Measurements from ENCODE around the gene CACNA2D2. TPM values are rescaled to one million over a fixed set of nuclear protein-coding genes. Genes with fewer than 3 reads are reported as not detected.

Gene CACNA2D2
- total and polyA plus RNA-seq, 2 of the 8 experiments (the other 6 are each of a cell fraction or from before 2014, with no cell fraction given) = 14.1 to 25.0 TPM

DNA sequence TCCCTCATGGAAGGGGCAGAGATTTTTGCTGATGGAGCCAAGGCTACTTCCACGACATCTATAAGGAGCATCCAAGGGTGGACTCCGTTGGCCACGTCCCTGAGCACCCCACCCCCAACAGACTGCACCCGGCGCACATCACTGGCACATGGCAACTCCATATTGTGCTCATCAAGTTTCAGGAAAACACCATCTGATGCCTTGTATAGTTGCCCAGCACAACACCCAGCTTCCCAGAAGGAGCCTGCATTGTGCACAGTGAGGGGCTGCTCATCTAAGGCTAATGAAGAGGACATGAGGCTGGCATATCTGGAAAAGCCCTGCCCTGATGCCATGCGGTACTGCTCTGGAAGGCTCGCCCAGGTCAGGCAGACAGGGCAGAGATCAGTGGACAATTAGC is 15.0 kb upstream of the CACNA2D2 start:
- Histone ChIP-seq H3K79me1 (ENCODE audit: low read depth, low read length) (no peaks in the 10 kb centered on the region), H4K5ac (ENCODE audit: insufficient read length, low read depth, low read length) (no peak overlapping the region), H3K9ac (replicated peaks in 1 of 4; ENCODE audit: extremely low read depth in 1 of 4, low read depth in 3 of 4, low read length in 3 of 4) (no peak overlapping the region), H3K27me3 (replicated peaks in 1 of 4; ENCODE audit: control insufficient read depth in 3 of 4, extremely low read depth in 1 of 4, insufficient read depth in 3 of 4, low read length in 3 of 4) (no peaks in the 10 kb centered on the region; a peak in 1 of 7 replicates), H2AK5ac (ENCODE audit: low read depth, low read length) (peak overlapping the region; percentile 89; the same call in 1 of the 2 replicates), H2AFZ (ENCODE audit: low read length) (no peak overlapping the region), H3K4me1 (replicated peaks in 1 of 4; ENCODE audit: control insufficient read depth in 3 of 4, insufficient read depth in 4 of 4, low read length in 3 of 4) (peaks cover 3 to 51% (median 41%) of the 10 kb centered on the region in 4 experiments), H3K4ac (replicated peaks; ENCODE audit: insufficient read length, low read depth, low read length) (no peak overlapping the region), H3K36me3 (ENCODE audit: control insufficient read depth in 2 of 4, insufficient read depth in 4 of 4, low read length in 3 of 4) (no peaks in the 10 kb centered on the region), H3K18ac (ENCODE audit: extremely low read depth, low read length) (peak overlapping the region; percentile 26; the same call in 1 of the 2 replicates), H3K9me3 (ENCODE audit: insufficient read depth in 2 of 2, low read depth in 1 of 2, low read length in 1 of 2) (no peaks in the 10 kb centered on the region), H3K4me3 (ENCODE audit: extremely low read depth in 1 of 4, insufficient read depth in 2 of 4, low read depth in 3 of 4, low read length in 4 of 4) (no peak overlapping the region), H2BK12ac (ENCODE audit: low read depth, low read length) (peak overlapping the region; percentile 96; the same call in 1 of the 2 replicates), H2BK15ac (ENCODE audit: low read length) (peak overlapping the region; percentile 62), H4K20me1 (replicated peaks in 1 of 2; ENCODE audit: control insufficient read depth in 1 of 2, insufficient read depth in 2 of 2, low read length in 2 of 2) (no peaks in the 10 kb centered on the region), H3K27ac (ENCODE audit: low read depth, low read length) (no peak overlapping the region), H4K8ac (ENCODE audit: extremely low read depth, insufficient read depth, low read length) (no peak overlapping the region), H3K4me2 (ENCODE audit: insufficient read depth in 1 of 2, low read depth in 2 of 2, low read length in 2 of 2) (no peak overlapping the region), H3K23me2 (ENCODE audit: low read depth, low read length) (no peaks in the 10 kb centered on the region; the same call in none of the 2 replicates), H2BK5ac (ENCODE audit: low read depth, low read length) (peak overlapping the region; percentile 61), H2BK20ac (ENCODE audit: low read length) (peak overlapping the region; percentile 77), H3K23ac (ENCODE audit: insufficient read length) (no peak overlapping the region), H3K14ac (ENCODE audit: insufficient read length) (no peak overlapping the region), H2BK120ac (replicated peaks; ENCODE audit: low read depth, low read length) (no peak overlapping the region), H3K79me2 (ENCODE audit: control insufficient read depth in 1 of 2, insufficient read depth in 2 of 2, low read length in 2 of 2) (no peaks in the 10 kb centered on the region), H3K56ac (replicated peaks; ENCODE audit: insufficient read length, low read depth, low read length) (no peak overlapping the region), H4K91ac (replicated peaks; ENCODE audit: insufficient read length, low read length) (peak overlapping the region; percentile 46)
- WGBS, 2 experiments (ENCODE audit: extremely low coverage in 1 of 2, insufficient coverage in 1 of 2, insufficient read length in 1 of 2, insufficient replicate concordance in 2 of 2, low coverage in 1 of 2, low lambda C conversion rate in 2 of 2, missing lambda C conversion rate in 1 of 2) = 86% methylated on average over 7 of the region's 7 CpGs; no CpG with 5 or more reads in 1 of the 2 experiments
- CTCF ChIA-PET (ENCODE audit: partially characterized antibody) = interaction anchor here (0.6 to 12.6 kb wide), 20 partner anchors 9 to 324 kb away, joined by 3 to 114 read pairs (median 4); partner anchors contain the start of genes CACNA2D2 and RASSF1
- TF ChIP-seq RNF2 (IDR thresholded peaks at IDR 0.05; ENCODE audit: borderline replicate concordance, low read depth, low read length, missing control alignments, poor library complexity, severe bottlenecking) (no peak), RFX5 (IDR thresholded peaks at IDR 0.05; ENCODE audit: borderline replicate concordance, low read depth, low read length) (no peak), SAP30 (IDR thresholded peaks at IDR 0.05; ENCODE audit: insufficient read depth, insufficient replicate concordance, low read length) (no peak), SIX5 (IDR thresholded peaks at IDR 0.05; ENCODE audit: low read depth, low read length) (no peak), GABPA (IDR thresholded peaks at IDR 0.05; ENCODE audit: borderline replicate concordance, insufficient read depth, low read length) (no peak), SP4 (IDR thresholded peaks at IDR 0.05; ENCODE audit: low read length) (no peak), YY1 (IDR thresholded peaks at IDR 0.05; ENCODE audit: low read depth, low read length) (no peak), TEAD4 (IDR thresholded peaks at IDR 0.05; ENCODE audit: low read depth, low read length) (no peak), CBX8 (IDR thresholded peaks at IDR 0.05; ENCODE audit: borderline replicate concordance, low read depth, low read length) (no peak)
- DNase-seq (ENCODE audit: low read depth in 1 of 2, low spot score in 2 of 2) (no peak), FAIRE-seq (no peak)
- POLR2A ChIA-PET (ENCODE audit: partially characterized antibody) = interaction anchor here (1.0 kb wide), 1 partner anchor 14 kb away, joined by 3 read pairs; no protein-coding TSS in a partner anchor

Measured in H1 (cell line).